ENCODE results near the gene MAD1L1. TPM values are rescaled to one million over a fixed set of nuclear protein-coding genes. Genes with fewer than 3 reads are reported as not detected.

Gene MAD1L1
- total and polyA plus RNA-seq, 11 donors = 11.1 to 29.7 (median 20.9) TPM

DNA sequence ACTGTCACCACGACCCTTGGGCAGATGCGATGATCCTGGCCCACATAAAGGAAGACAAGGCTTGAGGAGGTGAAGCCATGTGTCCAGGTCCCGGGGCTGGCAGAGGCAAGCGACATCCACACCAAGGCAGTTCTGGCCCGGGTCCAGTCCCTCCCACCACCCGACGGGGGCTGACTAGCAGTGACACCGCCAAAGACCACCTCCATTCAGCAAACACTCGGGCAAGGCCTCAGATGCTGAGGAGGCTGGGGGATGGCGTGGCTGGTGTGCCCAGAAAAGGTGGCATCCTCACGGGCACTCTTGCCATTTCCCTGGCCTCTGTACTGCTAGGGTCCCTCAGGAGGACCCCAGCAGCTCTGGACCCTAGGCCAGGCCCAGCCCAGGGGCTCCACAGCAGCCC is 343.7 kb downstream of the MAD1L1 start:
- peaks cover 0 to 18% (median 5%) of the 10 kb centered on the region in 12 donors for H3K4me1 ChIP-seq
- peaks cover 0 to 10% (median 0%) of the 10 kb centered on the region in 9 donors for H3K36me3 ChIP-seq
- TF ChIP-seq POLR2A (IDR thresholded peaks at IDR 0.05) (no peak), CTCF (IDR thresholded peaks at IDR 0.05) (no peak)
- DNase-seq (peak in 1 of 5 donors; percentile 18), ATAC-seq (no peak)
- H3K4me3 ChIP-seq = no peak overlapping the region
- intact Hi-C loops (cut with DNase I) = no loop called here
- H3K27me3 ChIP-seq = no peaks in the 10 kb centered on the region
- H3K27ac ChIP-seq = no peak overlapping the region
- H3K9me3 ChIP-seq = no peaks in the 10 kb centered on the region
- 94 to 96% (median 95%) methylated on average over 7 to 11 of the region's 11 CpGs for WGBS, 4 donors

- WGBS, 4 donors = 86 to 94% (median 94%) methylated on average over 12 of the region's 12 CpGs
- intact Hi-C loops (cut with DNase I) = no loop called here
- Histone ChIP-seq H3K27ac (no peak overlapping the region), H3K4me1 (peaks cover 0 to 18% (median 4%) of the 10 kb centered on the region in 12 donors), H3K27me3 (no peaks in the 10 kb centered on the region), H3K4me3 (no peak overlapping the region), H3K9me3 (no peaks in the 10 kb centered on the region), H3K36me3 (peaks cover 0 to 10% (median 0%) of the 10 kb centered on the region in 9 donors)
- DNase-seq = no peak
- no peak for ATAC-seq
- TF ChIP-seq POLR2A (IDR thresholded peaks at IDR 0.05) (no peak), CTCF (IDR thresholded peaks at IDR 0.05) (no peak)
Measured at GRCh38 chr7:1888425-1888824, 344.3 kb downstream of the MAD1L1 start.

DNA sequence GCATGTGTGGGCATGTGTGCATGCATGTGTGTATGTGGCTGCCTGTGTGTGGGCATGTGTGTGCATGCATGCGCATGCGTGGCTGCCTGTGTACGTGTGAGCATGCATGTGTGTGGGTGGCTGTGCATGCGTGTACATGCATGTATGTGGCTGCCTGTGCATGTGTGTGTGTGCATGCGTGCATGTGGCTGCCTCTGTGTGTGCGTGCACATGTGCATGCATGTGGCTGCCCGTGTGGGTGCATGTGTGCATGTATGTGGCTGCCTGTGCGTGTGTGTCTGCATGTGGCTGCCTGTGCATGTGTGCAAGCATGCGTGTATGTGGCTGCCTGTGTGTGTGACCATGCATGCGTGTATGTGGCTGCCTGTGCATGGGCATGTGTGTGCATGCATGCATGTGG is 345.5 kb downstream of the MAD1L1 start:
- TF ChIP-seq POLR2A (IDR thresholded peaks at IDR 0.05) (no peak), CTCF (IDR thresholded peaks at IDR 0.05) (no peak)
- intact Hi-C loops (cut with DNase I) = no loop called here
- DNase-seq (peak in 1 of 5 donors; percentile 6), ATAC-seq (no peak)
- H3K4me1 ChIP-seq = peaks cover 0 to 18% (median 5%) of the 10 kb centered on the region in 12 donors
- H3K27me3 ChIP-seq = no peaks in the 10 kb centered on the region
- no peaks in the 10 kb centered on the region for H3K9me3 ChIP-seq
- H3K4me3 ChIP-seq = no peak overlapping the region
- no peak overlapping the region for H3K27ac ChIP-seq
- peaks cover 0 to 10% (median 0%) of the 10 kb centered on the region in 9 donors for H3K36me3 ChIP-seq
- 88 to 95% (median 89%) methylated on average over 10 of the region's 10 CpGs for WGBS, 4 donors

DNA sequence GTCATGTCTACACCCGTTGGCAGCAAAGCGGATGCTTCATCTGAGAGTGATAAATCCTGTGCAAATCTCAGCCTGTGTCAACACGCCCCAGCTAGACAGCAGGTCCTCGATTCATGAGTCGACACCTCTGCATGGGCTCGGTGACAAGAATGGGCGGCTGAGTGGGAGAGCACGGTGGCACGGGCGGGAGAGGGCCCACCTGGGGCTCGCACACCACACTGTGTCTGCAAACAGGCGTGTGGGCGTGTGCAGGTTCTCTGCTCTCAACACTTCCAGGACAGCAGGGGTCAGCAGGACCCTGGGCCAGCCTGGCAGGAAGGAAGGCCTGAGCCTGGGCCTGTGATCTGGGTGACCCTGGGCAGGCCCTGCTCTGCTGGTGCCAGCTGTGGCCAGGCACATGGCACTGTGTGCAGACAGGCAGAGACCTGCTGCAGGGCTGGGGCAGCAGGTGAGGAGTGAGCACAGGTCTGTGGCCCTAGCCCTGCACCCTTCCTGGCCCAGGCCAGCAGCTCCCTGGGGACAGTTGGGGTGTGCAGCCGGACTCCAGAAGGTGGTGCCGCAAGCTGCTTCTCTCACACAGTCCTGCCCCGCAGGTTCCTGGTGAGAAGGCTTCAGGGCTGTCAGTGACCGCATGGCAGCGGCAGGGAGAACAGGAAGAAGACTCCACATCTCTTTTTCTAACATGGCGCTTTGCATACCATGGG is 346.2 kb downstream of the MAD1L1 start:
- no peak for TF ChIP-seq POLR2A (IDR thresholded peaks at IDR 0.05)
- TF ChIP-seq CTCF (IDR thresholded peaks at IDR 0.05) = no peak
- intact Hi-C loops (cut with DNase I) = no loop called here
- peak in 2 of 5 donors; percentile 31 to 81 for DNase-seq
- peaks cover 0 to 18% (median 5%) of the 10 kb centered on the region in 12 donors for H3K4me1 ChIP-seq
- H3K9me3 ChIP-seq = no peaks in the 10 kb centered on the region
- no peaks in the 10 kb centered on the region for H3K27me3 ChIP-seq
- ATAC-seq = peak; percentile 32 to 64 (median 49)
- peak overlapping the region in 3 of 12 donors; percentile 17 to 55 (median 18) for H3K27ac ChIP-seq
- no peak overlapping the region for H3K4me3 ChIP-seq
- H3K36me3 ChIP-seq = peaks cover 0 to 10% (median 0%) of the 10 kb centered on the region in 9 donors
- WGBS, 4 donors = 63 to 84% (median 68%) methylated on average over 12 to 19 of the region's 19 CpGs
